GM23338 (cell line): ENCODE results near the gene RTL1. TPM values are rescaled to one million over a fixed set of nuclear protein-coding genes. Genes with fewer than 3 reads are reported as not detected.

Source experiments
- ATAC-seq: fragments of 200-7000 bp; cut with Tn5 transposase; 3 replicates; pipeline ENCODE4 v1.9.1; 2020
- DNase-seq: peaks from one replicate; pipeline ENCODE4 v3.0.0-alpha.2; 2015; ENCODE audit warnings: low spot score
- H2AFZ ChIP-seq: fragments of 200-600 bp; sonication (generic); 2 replicates; pipeline ENCODE4 v1.8.0; 2016; ENCODE audit warnings: antibody characterized with exemption, mild to moderate bottlenecking, moderate library complexity
- H3F3A ChIP-seq: fragments of 200-600 bp; sonication (generic); replicated peaks from 2 replicates; pipeline ENCODE4 v1.8.0; 2017; ENCODE audit warnings: antibody characterized with exemption, mixed run types, low read depth
- H3K27ac ChIP-seq: fragments of 200-600 bp; sonication (generic); 2 replicates; pipeline ENCODE4 v1.6.1; 2016; ENCODE audit warnings: low read depth
- H3K27me3 ChIP-seq: fragments of 200-600 bp; sonication (generic); 2 replicates; pipeline ENCODE4 v1.8.0; 2016; ENCODE audit warnings: mild to moderate bottlenecking, mixed run types, moderate library complexity; ENCODE audit not compliant: insufficient read depth
- H3K36me3 ChIP-seq: fragments of 200-600 bp; sonication (generic); 2 replicates; pipeline ENCODE4 v1.8.0; 2016; ENCODE audit warnings: mild to moderate bottlenecking; ENCODE audit not compliant: insufficient read depth
- H3K4me1 ChIP-seq: fragments of 200-600 bp; sonication (generic); 2 replicates; pipeline ENCODE4 v1.8.0; 2016; ENCODE audit warnings: mild to moderate bottlenecking, moderate library complexity; ENCODE audit not compliant: insufficient read depth
- H3K4me2 ChIP-seq: fragments of 200-600 bp; sonication (generic); 2 replicates; pipeline ENCODE4 v1.7.1; 2017; ENCODE audit warnings: mixed run types
- H3K4me3 ChIP-seq: fragments of 200-600 bp; sonication (generic); 2 replicates; pipeline ENCODE4 v1.6.1; 2016; ENCODE audit warnings: mixed run types
- H3K79me2 ChIP-seq: fragments of 200-600 bp; sonication (generic); replicated peaks from 2 replicates; pipeline ENCODE4 v1.8.0; 2017; ENCODE audit warnings: mild to moderate bottlenecking; ENCODE audit not compliant: insufficient read depth
- H3K9me2 ChIP-seq: fragments of 200-600 bp; sonication (generic); 2 replicates; pipeline ENCODE4 v1.8.0; 2017; ENCODE audit not compliant: insufficient read depth
- H4K20me1 ChIP-seq: fragments of 200-600 bp; sonication (generic); replicated peaks from 2 replicates; pipeline ENCODE4 v1.8.0; 2017; ENCODE audit warnings: mild to moderate bottlenecking; ENCODE audit not compliant: insufficient read depth
- H3K27ac Mint-ChIP-seq: 2 replicates; pipeline ENCODE4 v1.8.0; 2020; ENCODE audit warnings: inconsistent platforms, mild to moderate bottlenecking, moderate library complexity, mixed read lengths
- H3K27me3 Mint-ChIP-seq: 3 replicates; pipeline ENCODE4 v1.8.0; 2022; ENCODE audit warnings: low read depth, mild to moderate bottlenecking, moderate library complexity, mixed read lengths, inconsistent platforms; ENCODE audit not compliant: insufficient read depth, poor library complexity
- H3K36me3 Mint-ChIP-seq: 3 replicates; pipeline ENCODE4 v1.8.0; 2021; ENCODE audit warnings: low read depth, mild to moderate bottlenecking, inconsistent platforms, moderate library complexity, mixed read lengths
- H3K4me1 Mint-ChIP-seq: 3 replicates; pipeline ENCODE4 v1.8.0; 2020; ENCODE audit warnings: mild to moderate bottlenecking, inconsistent platforms, mixed read lengths
- H3K4me3 Mint-ChIP-seq: 3 replicates; pipeline ENCODE4 v1.8.0; 2021; ENCODE audit warnings: moderate library complexity, mild to moderate bottlenecking, inconsistent platforms, mixed read lengths
- H3K9me3 Mint-ChIP-seq: 3 replicates; pipeline ENCODE4 v1.8.0; 2020; ENCODE audit warnings: moderate library complexity, mild to moderate bottlenecking, inconsistent platforms, mixed read lengths
- CTCF ChIP-seq, 2 experiments: fragments of 200-600 bp in 1 of 2; sonication (generic) in 1 of 2; conservative IDR thresholded peaks; 2 replicates each; pipeline versions ENCODE4 v1.5.1 to v1.6.1; 2016 to 2017; ENCODE audit warnings: antibody characterized with exemption in 2 of 2, low read depth in 2 of 2, mild to moderate bottlenecking in 2 of 2, moderate library complexity in 1 of 2
- EZH2phosphoT487 ChIP-seq: fragments of 200-600 bp; sonication (generic); IDR thresholded peaks from one replicate; pipeline ENCODE4 v1.8.1; 2018; ENCODE audit warnings: antibody characterized with exemption; ENCODE audit not compliant: unreplicated experiment
- JUNB ChIP-seq: IDR thresholded peaks from one replicate; pipeline ENCODE4 v1.6.1; 2016; ENCODE audit warnings: antibody characterized with exemption; ENCODE audit not compliant: unreplicated experiment
- POLR2AphosphoS5 ChIP-seq: IDR thresholded peaks from 2 replicates; pipeline ENCODE4 v1.6.1; 2016; ENCODE audit warnings: antibody characterized with exemption, low read depth
- REST ChIP-seq: IDR thresholded peaks from one replicate; pipeline ENCODE4 v1.6.1; 2018; ENCODE audit warnings: antibody characterized with exemption; ENCODE audit not compliant: unreplicated experiment
- ZNF462 ChIP-seq: fragments of 250-450 bp; sonication (Bioruptor Pico); IDR thresholded peaks from 2 replicates; pipeline ENCODE4 v1.5.0; 2020; ENCODE audit warnings: mild to moderate bottlenecking, moderate library complexity
- polyA plus RNA-seq: library from polyadenylated mRNA; unstranded; fragments of >200 nt; fragmentation: Nextera tagmentation; extraction: Ambion mirVana; gene quantifications from 2 replicates; pipeline ENCODE4 v1.2.1, GENCODE V29; 2016
- total RNA-seq: library from RNA; depleted of rRNA; stranded (reverse); fragments of >200 nt; shearing (Covaris generic); gene quantifications from 2 replicates; pipeline ENCODE4 v1.2.3, GENCODE V29; 2014

The RTL1 gene
- total and polyA plus RNA-seq, 2 experiments from 2014 or later = not detected

- Histone ChIP-seq H3K27ac (no peak overlapping the region), H3K79me2 (no peaks in the 10 kb centered on the region), H2AFZ (no peak overlapping the region), H3K9me2 (no peaks in the 10 kb centered on the region), H4K20me1 (no peaks in the 10 kb centered on the region), H3K36me3 (no peaks in the 10 kb centered on the region), H3K4me2 (no peak overlapping the region), H3K4me1 (no peaks in the 10 kb centered on the region), H3K4me3 (no peak overlapping the region), H3F3A (no peaks in the 10 kb centered on the region), H3K27me3 (no peaks in the 10 kb centered on the region)
- Mint-ChIP-seq H3K9me3 (no peaks in the 10 kb centered on the region), H3K4me3 (no peak overlapping the region), H3K27me3 (peaks cover 2% of the 10 kb centered on the region), H3K36me3 (no peaks in the 10 kb centered on the region), H3K4me1 (no peaks in the 10 kb centered on the region; the same call in 2 of the 3 replicates), H3K27ac (no peak overlapping the region)
- DNase-seq (no peak), ATAC-seq (peak; percentile 24; the same call in 2 of the 3 replicates)
- TF ChIP-seq POLR2AphosphoS5 (no peak), CTCF (conservative IDR thresholded peaks at IDR 0.05; ENCODE audit: low read depth in 2 of 2) (peak in 1 of 2 experiments; percentile 47; a peak in 2 of 4 replicates)
Observed at GRCh38 chr14:100855256-100855930, 48.1 kb downstream of the RTL1 start.

GRCh38 chr14:100854435-100854834 lies 49.1 kb downstream of the RTL1 start:
- no peak overlapping the region for H2AFZ ChIP-seq
- no peaks in the 10 kb centered on the region for H3K27me3 Mint-ChIP-seq
- H3K27ac ChIP-seq = no peak overlapping the region
- H3K4me1 Mint-ChIP-seq = no peaks in the 10 kb centered on the region; the same call in 2 of the 3 replicates
- H3K27ac Mint-ChIP-seq = no peak overlapping the region
- no peaks in the 10 kb centered on the region for H3K9me3 Mint-ChIP-seq
- ATAC-seq = no peak
- no peaks in the 10 kb centered on the region for H3K4me1 ChIP-seq
- H3K4me3 ChIP-seq = no peak overlapping the region
- H3K36me3 ChIP-seq = no peaks in the 10 kb centered on the region
- H4K20me1 ChIP-seq = no peaks in the 10 kb centered on the region
- no peaks in the 10 kb centered on the region for H3K9me2 ChIP-seq
- no peak for DNase-seq
- no peak overlapping the region for H3K4me2 ChIP-seq
- no peaks in the 10 kb centered on the region for H3K79me2 ChIP-seq
- H3K36me3 Mint-ChIP-seq = no peaks in the 10 kb centered on the region
- H3K4me3 Mint-ChIP-seq = no peak overlapping the region
- H3K27me3 ChIP-seq = no peaks in the 10 kb centered on the region
- H3F3A ChIP-seq = no peaks in the 10 kb centered on the region
- TF ChIP-seq CTCF (conservative IDR thresholded peaks at IDR 0.05; ENCODE audit: low read depth in 2 of 2) (no peak), EZH2phosphoT487 (no peak), REST (no peak), JUNB (no peak), ZNF462 (no peak)
